RWPE1 (cell line): ENCODE results near the gene C5orf52.
"Not testable (repeated sequence)": the region's sequence is repeated elsewhere in the genome, so short reads cannot be mapped to it uniquely, and the experiment has no call there.

Source experiments
- CTCF ChIA-PET: fragments of 350-600 bp; sonication (Branson Sonifier 250); formaldehyde crosslinking; extraction: SDS; loops from one replicate; lab custom pipeline; 2021; lab: Yijun Ruan, JAX
- POLR2A ChIA-PET: fragments of 400-600 bp; formaldehyde crosslinking; extraction: SDS; loops from one replicate; lab custom pipeline; 2020; ENCODE audit warnings: antibody characterized with exemption; ENCODE audit not compliant: low non-redundant PET; lab: Yijun Ruan, JAX
- DNase-seq: peaks from one replicate; pipeline ENCODE4 v3.0.0; 2012; ENCODE audit warnings: low spot score
- H3K27ac ChIP-seq: fragments of 450-650 bp; 2 replicates; pipeline ENCODE4 v1.5.1; 2017
- CTCF ChIP-seq: fragments of 450-650 bp; conservative IDR thresholded peaks from 2 replicates; pipeline ENCODE4 v1.5.1; 2017; ENCODE audit warnings: low read depth, mild to moderate bottlenecking

The C5orf52 gene

GRCh38 chr5:157659868-157660660 is 11.3 kb upstream of the C5orf52 start:
- DNase-seq: no peak
- ChIA-PET POLR2A (no interaction called here), CTCF (no interaction called here)
- no peak overlapping the region for H3K27ac ChIP-seq
- TF ChIP-seq CTCF: no peak

GRCh38 chr5:157665467-157666070 is 5.8 kb upstream of the C5orf52 start:
- POLR2A ChIA-PET: no interaction called here
- CTCF ChIA-PET: no interaction called here

GRCh38 chr5:157668356-157668755 is 3.0 kb upstream of the C5orf52 start:
- POLR2A ChIA-PET: no interaction called here
- CTCF ChIA-PET: interaction anchor here (0.9 to 1.4 kb wide), 3 partner anchors 28 to 75 kb away, joined by 4 to 10 read pairs (median 4); partner anchors contain the start of gene LSM11
- TF ChIP-seq CTCF: no peak
- DNase-seq: no peak
- H3K27ac ChIP-seq: no peak overlapping the region

More at GRCh38 chr5:157665467-157666070, 5.8 kb upstream of the C5orf52 start:
- no peak overlapping the region for H3K27ac ChIP-seq
- peak; percentile 88 for DNase-seq
- no peak for TF ChIP-seq CTCF

- no peak for DNase-seq
- ChIA-PET POLR2A (no interaction called here), CTCF (no interaction called here)
- no peak overlapping the region for H3K27ac ChIP-seq
- no peak for TF ChIP-seq CTCF
Measured at GRCh38 chr5:157669701-157670097, 1.6 kb upstream of the C5orf52 start.

GRCh38 chr5:157671592-157672330 is 428 bp downstream of the C5orf52 start:
- no peak overlapping the region for H3K27ac ChIP-seq
- POLR2A ChIA-PET: interaction anchor here (0.6 kb wide), 1 partner anchor 14 kb away, joined by 3 read pairs; no protein-coding TSS in a partner anchor
- DNase-seq: no peak
- CTCF ChIA-PET: interaction anchor here (0.6 to 0.7 kb wide), 2 partner anchors 13 to 64 kb away, joined by 3 read pairs; no protein-coding TSS in a partner anchor
- TF ChIP-seq CTCF: no peak

- CTCF ChIA-PET: no interaction called here
- TF ChIP-seq CTCF: no peak
- POLR2A ChIA-PET: interaction anchor here (0.6 kb wide), 1 partner anchor 144 kb away, joined by 3 read pairs; no protein-coding TSS in a partner anchor
Measured at GRCh38 chr5:157672976-157673375, 1.6 kb downstream of the C5orf52 start.

GRCh38 chr5:157674351-157674750 is 3.0 kb downstream of the C5orf52 start:
- POLR2A ChIA-PET, H3K27ac ChIP-seq, CTCF ChIA-PET, DNase-seq: not testable (repeated sequence)

More at GRCh38 chr5:157672976-157673375, 1.6 kb downstream of the C5orf52 start:
- H3K27ac ChIP-seq: no peak overlapping the region
- DNase-seq: no peak
